Osteocyte (in vitro differentiated cells): ENCODE data around the gene CDH19. TPM values are rescaled to one million over a fixed set of nuclear protein-coding genes. Genes with fewer than 3 reads are reported as not detected.

Experiments used
- DNase-seq: peaks from one replicate; pipeline ENCODE4 v3.0.0; 2021; ENCODE audit warnings: mixed read lengths; ENCODE audit not compliant: unreplicated experiment; ENCODE audit errors: extremely low spot score
- H3K27ac Mint-ChIP-seq: one replicate; pipeline ENCODE4 v1.8.0; 2021; ENCODE audit warnings: mild to moderate bottlenecking, mixed read lengths; ENCODE audit not compliant: unreplicated experiment
- H3K27me3 Mint-ChIP-seq: one replicate; pipeline ENCODE4 v1.8.0; 2021; ENCODE audit warnings: mixed read lengths; ENCODE audit not compliant: unreplicated experiment
- H3K36me3 Mint-ChIP-seq: one replicate; pipeline ENCODE4 v1.8.0; 2021; ENCODE audit warnings: mixed read lengths; ENCODE audit not compliant: unreplicated experiment
- H3K4me1 Mint-ChIP-seq: one replicate; pipeline ENCODE4 v1.8.0; 2021; ENCODE audit warnings: mixed read lengths; ENCODE audit not compliant: unreplicated experiment
- H3K4me3 Mint-ChIP-seq: one replicate; pipeline ENCODE4 v1.8.0; 2021; ENCODE audit warnings: mild to moderate bottlenecking, moderate library complexity, mixed read lengths; ENCODE audit not compliant: unreplicated experiment
- H3K9me3 Mint-ChIP-seq: one replicate; pipeline ENCODE4 v1.8.0; 2021; ENCODE audit warnings: mixed read lengths; ENCODE audit not compliant: unreplicated experiment
- long read RNA-seq: library from polyadenylated mRNA; unstranded; transcript quantifications from one replicate; pipeline ENCODE4 v2.0.0, GENCODE V29; 2021
- total RNA-seq: library from RNA; stranded (reverse); gene quantifications from 2 replicates; pipeline ENCODE4 v1.2.1, GENCODE V29; 2021
- TF ChIP-seq, protein P1 (sequence below): fragments of 200-600 bp; sonication (generic); IDR thresholded peaks from 2 replicates; pipeline ENCODE4 v1.5.0; 2021; ENCODE audit warnings: antibody characterized with exemption, mild to moderate bottlenecking, moderate library complexity

The CDH19 gene, protein sequence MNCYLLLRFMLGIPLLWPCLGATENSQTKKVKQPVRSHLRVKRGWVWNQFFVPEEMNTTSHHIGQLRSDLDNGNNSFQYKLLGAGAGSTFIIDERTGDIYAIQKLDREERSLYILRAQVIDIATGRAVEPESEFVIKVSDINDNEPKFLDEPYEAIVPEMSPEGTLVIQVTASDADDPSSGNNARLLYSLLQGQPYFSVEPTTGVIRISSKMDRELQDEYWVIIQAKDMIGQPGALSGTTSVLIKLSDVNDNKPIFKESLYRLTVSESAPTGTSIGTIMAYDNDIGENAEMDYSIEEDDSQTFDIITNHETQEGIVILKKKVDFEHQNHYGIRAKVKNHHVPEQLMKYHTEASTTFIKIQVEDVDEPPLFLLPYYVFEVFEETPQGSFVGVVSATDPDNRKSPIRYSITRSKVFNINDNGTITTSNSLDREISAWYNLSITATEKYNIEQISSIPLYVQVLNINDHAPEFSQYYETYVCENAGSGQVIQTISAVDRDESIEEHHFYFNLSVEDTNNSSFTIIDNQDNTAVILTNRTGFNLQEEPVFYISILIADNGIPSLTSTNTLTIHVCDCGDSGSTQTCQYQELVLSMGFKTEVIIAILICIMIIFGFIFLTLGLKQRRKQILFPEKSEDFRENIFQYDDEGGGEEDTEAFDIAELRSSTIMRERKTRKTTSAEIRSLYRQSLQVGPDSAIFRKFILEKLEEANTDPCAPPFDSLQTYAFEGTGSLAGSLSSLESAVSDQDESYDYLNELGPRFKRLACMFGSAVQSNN
- total RNA-seq = not detected in 2 replicates
- long read RNA-seq = 0 reads

DNA sequence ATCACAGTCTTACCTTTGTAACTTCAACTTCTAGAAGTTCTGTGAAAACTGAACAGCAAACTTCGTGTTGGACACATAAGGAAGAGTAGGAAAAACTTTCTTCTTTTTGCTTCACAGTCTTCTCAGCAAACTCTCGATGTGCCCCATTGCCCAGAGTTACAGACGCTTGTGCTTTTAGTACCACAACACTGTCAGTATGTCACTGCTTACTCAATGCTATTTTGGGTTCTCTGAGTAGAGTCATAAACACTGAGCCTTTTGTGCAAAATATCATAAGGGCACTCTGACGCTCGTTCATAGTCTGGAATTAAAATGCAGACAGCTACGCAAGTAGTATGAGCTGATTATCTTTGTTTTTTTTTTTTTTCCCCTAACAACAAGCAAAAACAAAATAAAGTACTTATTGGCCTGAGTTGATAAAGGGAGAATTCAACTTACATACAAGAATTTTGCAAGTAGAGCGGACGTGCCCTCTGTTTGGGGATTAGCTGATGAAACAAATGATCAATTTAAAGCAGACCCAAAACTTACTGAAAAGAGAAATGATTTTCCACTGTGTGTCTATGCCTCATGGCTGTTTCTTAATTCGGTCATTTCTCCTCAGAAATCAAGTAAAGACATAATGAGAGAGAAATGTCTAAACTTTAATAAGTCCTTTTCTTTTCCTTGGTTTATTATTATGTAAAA lies at the start of gene CDH19:
Gene CDH19, minus strand, starts transcription at position 150 of the 687 bp plus-strand sequence. CDS start 31,886 bp downstream, outside the sequence.
- Mint-ChIP-seq H3K27ac (no peak within 1 kb of the TSS), H3K4me1 (peaks cover 18% of the 10 kb centered on the region), H3K4me3 (no peak within 1 kb of the TSS), H3K36me3 (no peaks in the 10 kb centered on the region), H3K9me3 (no peaks in the 10 kb centered on the region), H3K27me3 (peaks cover 7% of the 10 kb centered on the region)
- no peak for DNase-seq
- TF ChIP-seq, protein P1, sequence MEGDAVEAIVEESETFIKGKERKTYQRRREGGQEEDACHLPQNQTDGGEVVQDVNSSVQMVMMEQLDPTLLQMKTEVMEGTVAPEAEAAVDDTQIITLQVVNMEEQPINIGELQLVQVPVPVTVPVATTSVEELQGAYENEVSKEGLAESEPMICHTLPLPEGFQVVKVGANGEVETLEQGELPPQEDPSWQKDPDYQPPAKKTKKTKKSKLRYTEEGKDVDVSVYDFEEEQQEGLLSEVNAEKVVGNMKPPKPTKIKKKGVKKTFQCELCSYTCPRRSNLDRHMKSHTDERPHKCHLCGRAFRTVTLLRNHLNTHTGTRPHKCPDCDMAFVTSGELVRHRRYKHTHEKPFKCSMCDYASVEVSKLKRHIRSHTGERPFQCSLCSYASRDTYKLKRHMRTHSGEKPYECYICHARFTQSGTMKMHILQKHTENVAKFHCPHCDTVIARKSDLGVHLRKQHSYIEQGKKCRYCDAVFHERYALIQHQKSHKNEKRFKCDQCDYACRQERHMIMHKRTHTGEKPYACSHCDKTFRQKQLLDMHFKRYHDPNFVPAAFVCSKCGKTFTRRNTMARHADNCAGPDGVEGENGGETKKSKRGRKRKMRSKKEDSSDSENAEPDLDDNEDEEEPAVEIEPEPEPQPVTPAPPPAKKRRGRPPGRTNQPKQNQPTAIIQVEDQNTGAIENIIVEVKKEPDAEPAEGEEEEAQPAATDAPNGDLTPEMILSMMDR = no peak

DNA sequence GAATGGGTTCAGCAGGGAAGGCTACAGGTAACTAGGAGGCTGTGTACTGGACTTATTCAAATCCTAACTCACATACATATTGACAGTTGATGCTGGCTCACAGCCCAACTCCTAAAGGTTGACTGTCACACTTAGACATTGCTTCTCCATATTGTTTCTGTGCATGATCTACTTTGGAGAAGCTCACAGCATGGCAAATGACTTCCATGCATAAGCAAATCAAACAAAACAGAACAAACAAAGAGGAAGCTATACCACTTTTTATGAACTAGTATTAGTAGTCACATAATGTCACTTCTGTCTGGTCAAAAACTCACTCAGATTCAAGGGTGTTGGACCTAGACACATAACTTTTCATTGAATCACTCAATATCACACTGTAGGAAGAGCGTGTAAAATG lies 43.8 kb upstream of the CDH19 start:
- H3K9me3 Mint-ChIP-seq = no peaks in the 10 kb centered on the region
- no peaks in the 10 kb centered on the region for H3K36me3 Mint-ChIP-seq
- H3K27ac Mint-ChIP-seq = no peak overlapping the region
- H3K4me3 Mint-ChIP-seq = no peak overlapping the region
- no peaks in the 10 kb centered on the region for H3K4me1 Mint-ChIP-seq
- DNase-seq = no peak
- TF ChIP-seq, protein P1 = no peak
- no peaks in the 10 kb centered on the region for H3K27me3 Mint-ChIP-seq

DNA sequence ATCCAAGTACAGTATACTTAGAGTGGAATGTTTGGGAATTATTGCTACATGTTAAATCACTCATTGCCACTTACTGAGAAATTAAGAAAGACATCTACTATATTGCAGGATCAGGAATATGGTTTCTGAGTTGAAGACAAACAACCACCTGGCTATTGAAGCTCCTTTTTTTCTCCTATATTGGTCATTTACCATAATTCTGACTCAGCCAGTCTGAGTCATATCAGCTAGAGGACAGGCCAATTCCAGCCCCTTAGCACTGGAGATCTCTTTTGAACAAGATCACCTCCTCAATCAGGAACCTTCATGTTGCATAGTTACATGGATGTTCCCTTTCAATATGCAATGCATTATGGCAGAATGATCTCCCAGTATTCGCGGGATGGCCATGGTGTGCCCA lies 42.7 kb upstream of the CDH19 start:
- no peak for DNase-seq
- H3K36me3 Mint-ChIP-seq = no peaks in the 10 kb centered on the region
- no peaks in the 10 kb centered on the region for H3K9me3 Mint-ChIP-seq
- no peaks in the 10 kb centered on the region for H3K4me1 Mint-ChIP-seq
- H3K4me3 Mint-ChIP-seq = no peak overlapping the region
- TF ChIP-seq, protein P1 = no peak
- H3K27me3 Mint-ChIP-seq = no peaks in the 10 kb centered on the region
- no peak overlapping the region for H3K27ac Mint-ChIP-seq

DNA sequence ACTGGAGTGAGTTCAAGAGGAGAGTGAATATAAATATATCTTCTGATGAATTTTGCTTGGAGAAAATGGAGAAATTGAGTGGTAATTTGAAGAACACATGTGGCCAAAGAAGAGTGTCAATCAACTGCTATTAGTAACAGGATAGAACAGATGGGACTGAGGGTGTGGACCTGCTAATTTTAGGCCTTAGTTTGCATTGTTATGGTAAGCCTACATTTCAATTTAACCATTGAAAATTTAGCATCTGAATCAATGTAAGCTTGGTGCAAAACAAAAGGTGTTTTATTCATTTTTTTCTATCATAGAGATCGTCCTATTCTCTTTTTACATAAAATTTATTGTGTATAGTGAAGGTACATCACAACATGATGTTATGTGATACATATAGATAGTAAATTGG lies 42.1 kb upstream of the CDH19 start:
- H3K27me3 Mint-ChIP-seq = no peaks in the 10 kb centered on the region
- no peaks in the 10 kb centered on the region for H3K36me3 Mint-ChIP-seq
- H3K4me3 Mint-ChIP-seq = no peak overlapping the region
- no peaks in the 10 kb centered on the region for H3K4me1 Mint-ChIP-seq
- TF ChIP-seq, protein P1 = no peak
- no peak for DNase-seq
- no peaks in the 10 kb centered on the region for H3K9me3 Mint-ChIP-seq
- H3K27ac Mint-ChIP-seq = no peak overlapping the region
